NK-92 (cell line): ENCODE data around the gene SENP1.
"Not testable (repeated sequence)": the region's sequence is repeated elsewhere in the genome, so short reads cannot be mapped to it uniquely, and the experiment has no call there.

Source experiments
- DNase-seq: peaks from one replicate; lab custom pipeline; 2025; ENCODE audit not compliant: unreplicated experiment; lab: John Stamatoyannopoulos, UW

Gene SENP1

GRCh38 chr12:48105867-48106680 is at the start of gene SENP1:
Gene SENP1 (minus strand): TSS chr12:48106079. CDS start chr12:48101472, 4,607 bp downstream.
- peak; percentile 6 for DNase-seq

GRCh38 chr12:48151103-48151771 is 45.4 kb upstream of the SENP1 start:
- DNase-seq: no peak

GRCh38 chr12:48145981-48146380 is 40.1 kb upstream of the SENP1 start:
- DNase-seq: no peak

- no peak for DNase-seq
Measured at GRCh38 chr12:48143898-48144297, 38.0 kb upstream of the SENP1 start.

- DNase-seq: no peak
Measured at GRCh38 chr12:48142818-48143674, 37.2 kb upstream of the SENP1 start.

GRCh38 chr12:48135027-48135426 is 29.1 kb upstream of the SENP1 start:
- no peak for DNase-seq

DNA sequence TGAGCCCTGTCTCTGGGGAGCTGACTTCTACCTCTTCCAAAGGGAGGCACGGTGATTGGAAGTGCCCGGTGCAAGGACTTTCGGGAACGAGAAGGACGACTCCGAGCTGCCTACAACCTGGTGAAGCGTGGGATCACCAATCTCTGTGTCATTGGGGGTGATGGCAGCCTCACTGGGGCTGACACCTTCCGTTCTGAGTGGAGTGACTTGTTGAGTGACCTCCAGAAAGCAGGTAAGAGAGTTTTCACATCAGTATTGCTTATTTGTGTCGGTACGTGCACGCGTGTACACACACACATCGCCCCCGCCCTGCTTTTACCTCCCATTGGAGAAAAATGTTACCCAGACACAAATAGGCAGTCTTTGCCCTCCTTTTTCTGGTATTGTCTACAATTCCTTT is 26.9 kb upstream of the SENP1 start:
- DNase-seq: no peak

DNA sequence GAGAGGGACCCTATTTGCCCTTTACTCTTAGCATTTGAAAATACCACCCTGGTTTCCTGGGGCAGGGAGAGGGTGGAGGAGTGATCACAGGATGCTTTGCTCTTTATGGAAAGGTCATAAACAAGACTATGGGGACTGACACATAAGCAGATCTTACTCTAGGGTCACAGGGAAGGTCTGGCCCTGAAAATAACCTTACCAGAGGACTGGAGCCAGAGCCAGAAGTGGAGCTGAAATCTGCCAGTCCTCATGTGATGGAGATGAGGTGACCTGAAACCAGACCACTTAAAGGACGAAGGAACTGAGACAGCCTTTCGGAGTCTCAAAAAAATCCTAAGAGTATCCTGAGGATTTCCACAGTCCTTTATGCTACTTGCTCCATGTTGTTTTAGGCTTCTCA is 25.6 kb upstream of the SENP1 start:
- no peak for DNase-seq

- no peak for DNase-seq
Measured at GRCh38 chr12:48129376-48129775, 23.5 kb upstream of the SENP1 start.

DNA sequence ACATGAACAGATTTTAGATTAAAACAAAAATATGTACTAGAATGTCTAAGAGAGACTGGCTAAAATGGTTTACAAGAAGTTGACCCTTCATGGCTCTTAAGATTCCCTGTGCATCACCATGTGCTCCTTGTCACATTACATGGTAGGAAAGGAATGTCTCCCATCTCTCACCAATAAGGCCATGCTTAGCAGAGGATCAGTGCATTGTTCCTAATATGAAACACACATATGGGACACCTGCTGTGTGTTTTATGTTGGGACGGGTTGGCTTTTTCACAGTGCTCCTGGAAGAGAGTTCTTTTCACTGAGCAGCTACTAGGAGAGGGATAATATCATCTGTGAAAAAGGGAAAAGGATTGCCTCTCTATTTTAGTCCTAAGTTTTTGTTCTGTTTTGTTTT is 22.9 kb upstream of the SENP1 start:
- DNase-seq: no peak

DNA sequence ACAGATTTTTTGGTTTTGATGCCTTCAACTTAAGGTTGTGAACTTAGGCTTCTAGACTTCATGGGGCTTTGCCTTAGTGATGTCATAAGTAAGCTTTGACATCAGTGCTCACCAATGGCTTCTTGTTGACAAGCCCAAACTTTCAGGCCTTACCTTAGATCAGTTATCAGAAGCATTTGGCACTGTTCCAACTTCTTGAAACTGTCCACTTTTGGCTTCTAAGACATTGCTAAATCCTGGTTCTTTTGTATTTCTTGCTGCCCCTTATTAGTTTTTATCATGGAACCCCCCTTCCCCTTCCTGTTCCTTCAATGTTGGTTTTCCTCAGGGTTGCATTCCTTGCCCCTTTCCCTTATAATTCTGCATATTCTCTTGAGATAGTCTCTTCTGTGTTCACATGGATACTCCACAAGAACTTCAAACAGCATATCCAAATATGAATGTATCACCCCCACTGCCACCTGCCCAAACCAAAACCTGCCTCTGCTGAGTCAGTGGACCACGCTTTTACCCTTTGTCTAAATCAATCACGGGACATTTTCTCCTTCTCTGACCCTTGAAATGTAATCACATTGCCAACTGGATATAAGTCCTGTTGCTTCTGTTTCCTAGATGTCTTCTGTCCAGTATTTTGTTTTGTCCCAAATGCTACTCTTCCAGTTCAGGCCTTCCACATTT is 21.2 kb upstream of the SENP1 start:
- no peak for DNase-seq

- DNase-seq: no peak
Measured at GRCh38 chr12:48125985-48126384, 20.1 kb upstream of the SENP1 start.

DNA sequence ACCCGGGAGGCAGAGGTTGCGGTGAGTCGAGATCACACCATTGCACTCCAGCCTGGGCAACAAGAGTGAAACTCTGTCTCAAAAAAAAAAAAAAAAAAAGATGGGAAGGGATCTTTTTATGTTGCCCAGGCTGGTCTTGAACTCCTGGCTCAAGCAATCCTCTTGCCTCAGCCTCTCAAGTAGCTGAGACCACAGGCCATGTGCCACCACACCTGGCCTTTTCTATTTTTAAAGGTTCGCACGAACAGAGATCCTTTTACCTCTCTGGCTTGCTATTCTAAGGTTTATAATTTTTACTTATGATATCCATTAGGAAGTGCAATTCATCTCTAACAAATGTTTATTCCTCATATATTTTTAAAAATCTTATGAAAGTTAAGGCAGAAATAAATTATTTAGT is 19.7 kb upstream of the SENP1 start:
- DNase-seq: not testable (repeated sequence)

GRCh38 chr12:48123169-48123568 is 17.3 kb upstream of the SENP1 start:
- no peak for DNase-seq

- no peak for DNase-seq
Measured at GRCh38 chr12:48122065-48122834, 16.4 kb upstream of the SENP1 start.

DNA sequence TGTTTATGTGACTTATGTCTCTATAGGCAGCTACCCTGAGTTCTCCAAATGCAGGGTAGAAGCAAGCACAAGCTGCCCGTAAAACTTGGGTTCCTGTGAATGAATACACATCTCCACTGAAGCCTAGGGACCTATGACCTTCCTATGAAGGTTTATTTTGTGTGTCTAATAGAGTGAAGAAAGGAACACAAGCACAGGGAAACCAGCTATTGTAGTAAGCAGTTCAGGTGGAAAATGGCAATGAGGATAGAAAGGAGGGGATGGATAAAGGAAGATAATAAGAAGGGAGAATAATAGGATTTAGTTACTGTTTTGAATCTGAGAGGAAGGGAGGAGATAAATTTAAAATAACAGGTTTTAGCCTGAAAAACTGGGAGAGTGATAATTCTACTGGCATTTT is 15.6 kb upstream of the SENP1 start:
- DNase-seq: no peak

GRCh38 chr12:48119834-48120195 is 13.9 kb upstream of the SENP1 start:
- no peak for DNase-seq

GRCh38 chr12:48119078-48119833 is 13.4 kb upstream of the SENP1 start, which contains the start of gene PFKM:
Gene PFKM (plus strand): TSS chr12:48119364. CDS start chr12:48122775, 3,411 bp downstream.
- DNase-seq: no peak

DNA sequence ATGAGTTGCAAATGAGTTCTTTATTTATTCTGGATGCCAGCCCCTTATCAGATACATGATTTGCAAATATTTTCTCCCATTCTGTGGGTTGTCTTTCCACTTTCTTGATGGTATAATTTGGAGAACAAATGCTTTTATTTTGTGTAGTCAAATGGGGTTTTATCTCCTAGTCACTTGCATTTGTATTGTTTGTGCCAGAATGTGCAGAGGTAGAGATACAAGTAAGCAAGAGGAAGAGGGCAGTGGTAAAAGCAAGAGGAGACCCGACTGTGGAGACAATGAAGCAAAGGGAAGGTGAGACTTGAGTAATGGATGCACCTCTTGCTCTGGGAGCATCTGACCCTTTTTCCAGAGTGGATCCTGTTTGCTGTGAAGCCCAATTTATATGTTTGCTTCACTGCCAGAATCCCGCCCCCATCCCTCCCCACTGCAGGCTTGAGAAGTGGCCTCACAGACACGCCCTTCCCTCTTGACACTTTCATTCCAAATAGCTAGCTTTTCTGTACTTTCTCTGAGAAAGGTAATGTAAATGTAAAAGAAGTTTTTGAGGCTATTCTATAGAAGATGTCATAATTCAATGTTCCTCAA is 12.5 kb upstream of the SENP1 start:
- DNase-seq: no peak
